ENCODE measurements around the gene MYBPC1.
"Not testable (repeated sequence)": the region's sequence is repeated elsewhere in the genome, so short reads cannot be mapped to it uniquely, and the experiment has no call there.

The MYBPC1 gene

DNA sequence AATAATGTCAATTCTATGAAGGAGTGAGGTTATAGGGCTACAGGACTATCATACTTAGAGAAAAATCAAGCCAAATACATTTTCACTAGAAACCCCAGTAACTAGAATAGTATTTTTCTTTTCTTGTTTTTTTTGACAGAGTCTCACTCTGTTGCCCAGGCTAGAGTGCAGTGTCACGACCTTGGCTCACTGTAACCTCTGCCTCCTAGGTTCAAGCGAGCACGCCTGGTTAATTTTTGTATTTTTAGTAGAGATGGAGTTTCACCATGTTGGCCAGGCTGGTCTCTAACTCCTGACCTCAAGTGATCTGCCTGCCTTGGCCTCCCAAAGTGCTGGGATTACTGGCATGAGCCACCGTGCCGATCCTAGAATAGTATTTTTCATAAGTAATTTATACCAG, 139.7 kb downstream of the MYBPC1 start:
- not testable (repeated sequence) for DNase-seq (ENCODE audit: low read depth in 2 of 2)
